Measurements from ENCODE around the gene CNIH4.

CNIH4 gene

GRCh38 chr1:224406216-224406615 lies 49.5 kb downstream of the CNIH4 start:
- DNase-seq (ENCODE audit: low read depth in 1 of 2, low spot score in 1 of 2) = no peak
- H3K4me3 ChIP-seq (replicated peaks; ENCODE audit: insufficient read depth, low read length) = no peak overlapping the region
- H3K27me3 ChIP-seq (ENCODE audit: insufficient read depth, poor library complexity, severe bottlenecking) = no peaks in the 10 kb centered on the region
- TF ChIP-seq POLR2AphosphoS5 (IDR thresholded peaks at IDR 0.05; ENCODE audit: low read depth) = no peak
- no peak for TF ChIP-seq CTCF (IDR thresholded peaks at IDR 0.05; ENCODE audit: insufficient read depth, low read length)
- no peak for TF ChIP-seq REST (IDR thresholded peaks at IDR 0.05; ENCODE audit: insufficient replicate concordance, low read depth)
- no peak for TF ChIP-seq SPI1 (IDR thresholded peaks at IDR 0.05; ENCODE audit: borderline replicate concordance, low read depth)
- no peak for TF ChIP-seq GABPA (IDR thresholded peaks at IDR 0.05; ENCODE audit: low read depth)
- H3K27ac ChIP-seq (replicated peaks) = no peak overlapping the region

- no peak for DNase-seq (ENCODE audit: low read depth in 1 of 2, low spot score in 1 of 2)
- Histone ChIP-seq H3K27me3 (ENCODE audit: insufficient read depth, poor library complexity, severe bottlenecking) (no peaks in the 10 kb centered on the region), H3K27ac (replicated peaks) (no peak overlapping the region), H3K4me3 (replicated peaks; ENCODE audit: insufficient read depth, low read length) (no peak overlapping the region)
- TF ChIP-seq GABPA (IDR thresholded peaks at IDR 0.05; ENCODE audit: low read depth) (no peak), CTCF (IDR thresholded peaks at IDR 0.05; ENCODE audit: insufficient read depth, low read length) (no peak), POLR2AphosphoS5 (IDR thresholded peaks at IDR 0.05; ENCODE audit: low read depth) (no peak), SPI1 (IDR thresholded peaks at IDR 0.05; ENCODE audit: borderline replicate concordance, low read depth) (no peak), REST (IDR thresholded peaks at IDR 0.05; ENCODE audit: insufficient replicate concordance, low read depth) (no peak)
Observed at GRCh38 chr1:224407571-224408293, 51.1 kb downstream of the CNIH4 start.

GRCh38 chr1:224408294-224408590 lies 51.6 kb downstream of the CNIH4 start:
- H3K4me3 ChIP-seq (replicated peaks; ENCODE audit: insufficient read depth, low read length) = no peak overlapping the region

More at GRCh38 chr1:224408294-224408590, 51.6 kb downstream of the CNIH4 start:
- TF ChIP-seq REST (IDR thresholded peaks at IDR 0.05; ENCODE audit: insufficient replicate concordance, low read depth) (no peak), GABPA (IDR thresholded peaks at IDR 0.05; ENCODE audit: low read depth) (no peak), SPI1 (IDR thresholded peaks at IDR 0.05; ENCODE audit: borderline replicate concordance, low read depth) (no peak), CTCF (IDR thresholded peaks at IDR 0.05; ENCODE audit: insufficient read depth, low read length) (no peak), POLR2AphosphoS5 (IDR thresholded peaks at IDR 0.05; ENCODE audit: low read depth) (no peak)
- Histone ChIP-seq H3K27me3 (ENCODE audit: insufficient read depth, poor library complexity, severe bottlenecking) (no peaks in the 10 kb centered on the region), H3K27ac (replicated peaks) (no peak overlapping the region)
- DNase-seq (ENCODE audit: low read depth in 1 of 2, low spot score in 1 of 2) = no peak

All from HL-60 (cell line).